ENCODE measurements around the gene NETO1. TPM values are rescaled to one million over a fixed set of nuclear protein-coding genes. Genes with fewer than 3 reads are reported as not detected.

The NETO1 gene
- total RNA-seq, 4 donors from 2014 or later: 0.95 TPM; not detected in 3

DNA sequence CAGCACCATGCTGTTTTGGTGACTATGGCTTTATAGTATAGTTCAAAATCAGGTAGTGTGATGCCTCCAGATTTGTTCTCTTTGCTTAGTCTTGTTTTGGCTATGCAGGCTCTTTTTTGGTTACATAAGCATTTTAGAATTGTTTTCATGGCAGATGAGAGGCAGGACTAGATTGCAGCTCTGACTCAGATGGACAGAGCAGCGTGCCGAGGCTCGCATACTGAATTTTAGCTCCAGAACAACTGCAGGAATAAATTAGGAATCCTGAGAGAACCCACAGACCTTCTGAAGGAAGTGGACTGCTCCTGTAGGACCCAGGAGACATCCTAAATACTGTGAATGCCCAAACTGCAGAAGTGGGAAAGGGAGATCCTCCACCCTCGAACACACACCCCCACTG, 141.6 kb downstream of the NETO1 start:
- in situ Hi-C loops (cut with MboI; ENCODE audit: low pct_ligation_motif_present in 1 of 4, low pct_unique_long_range_greater_than_20kb in 1 of 4, low sequenced_read_pairs in 3 of 4): no loop called here
- Histone ChIP-seq H3K4me3 (no peak overlapping the region), H3K4me1 (no peaks in the 10 kb centered on the region), H3K9me3 (no peaks in the 10 kb centered on the region), H3K27me3 (no peaks in the 10 kb centered on the region), H3K36me3 (no peaks in the 10 kb centered on the region), H3K27ac (no peak overlapping the region)
- TF ChIP-seq POLR2A (IDR thresholded peaks at IDR 0.05) (no peak), EP300 (IDR thresholded peaks at IDR 0.05; ENCODE audit: low read depth) (no peak), POLR2AphosphoS5 (IDR thresholded peaks at IDR 0.05) (no peak)
- TF ChIP-seq, protein P1, sequence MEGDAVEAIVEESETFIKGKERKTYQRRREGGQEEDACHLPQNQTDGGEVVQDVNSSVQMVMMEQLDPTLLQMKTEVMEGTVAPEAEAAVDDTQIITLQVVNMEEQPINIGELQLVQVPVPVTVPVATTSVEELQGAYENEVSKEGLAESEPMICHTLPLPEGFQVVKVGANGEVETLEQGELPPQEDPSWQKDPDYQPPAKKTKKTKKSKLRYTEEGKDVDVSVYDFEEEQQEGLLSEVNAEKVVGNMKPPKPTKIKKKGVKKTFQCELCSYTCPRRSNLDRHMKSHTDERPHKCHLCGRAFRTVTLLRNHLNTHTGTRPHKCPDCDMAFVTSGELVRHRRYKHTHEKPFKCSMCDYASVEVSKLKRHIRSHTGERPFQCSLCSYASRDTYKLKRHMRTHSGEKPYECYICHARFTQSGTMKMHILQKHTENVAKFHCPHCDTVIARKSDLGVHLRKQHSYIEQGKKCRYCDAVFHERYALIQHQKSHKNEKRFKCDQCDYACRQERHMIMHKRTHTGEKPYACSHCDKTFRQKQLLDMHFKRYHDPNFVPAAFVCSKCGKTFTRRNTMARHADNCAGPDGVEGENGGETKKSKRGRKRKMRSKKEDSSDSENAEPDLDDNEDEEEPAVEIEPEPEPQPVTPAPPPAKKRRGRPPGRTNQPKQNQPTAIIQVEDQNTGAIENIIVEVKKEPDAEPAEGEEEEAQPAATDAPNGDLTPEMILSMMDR (IDR thresholded peaks at IDR 0.05): no peak
- 95 to 100% methylated on average over 3 to 4 of the region's 4 CpGs for WGBS, 2 donors (ENCODE audit: low coverage in 1 of 2)
- intact Hi-C loops (cut with DNase I; ENCODE audit: low total_unique reads): no loop called here
- no peak for DNase-seq

GRCh38 chr18:72721330-72721729, 146.5 kb downstream of the NETO1 start:
- Histone ChIP-seq H3K36me3 (no peaks in the 10 kb centered on the region), H3K4me1 (no peaks in the 10 kb centered on the region), H3K4me3 (no peak overlapping the region), H3K27me3 (no peaks in the 10 kb centered on the region), H3K27ac (no peak overlapping the region), H3K9me3 (no peaks in the 10 kb centered on the region)
- 57 to 58% methylated on average over 3 of the region's 3 CpGs for WGBS, 2 donors (ENCODE audit: low coverage in 1 of 2)
- in situ Hi-C loops (cut with MboI; ENCODE audit: low pct_ligation_motif_present in 1 of 4, low pct_unique_long_range_greater_than_20kb in 1 of 4, low sequenced_read_pairs in 3 of 4) (no loop called here), intact Hi-C loops (cut with DNase I; ENCODE audit: low total_unique reads) (no loop called here)
- TF ChIP-seq, protein P1 (IDR thresholded peaks at IDR 0.05): no peak
- no peak for TF ChIP-seq POLR2A (IDR thresholded peaks at IDR 0.05)
- no peak for DNase-seq

- TF ChIP-seq POLR2A (IDR thresholded peaks at IDR 0.05) (no peak), EP300 (IDR thresholded peaks at IDR 0.05; ENCODE audit: low read depth) (no peak), POLR2AphosphoS5 (IDR thresholded peaks at IDR 0.05) (no peak)
- TF ChIP-seq, protein P1 (IDR thresholded peaks at IDR 0.05): no peak
- H3K4me3 ChIP-seq: no peak overlapping the region
- DNase-seq: no peak
- H3K36me3 ChIP-seq: no peaks in the 10 kb centered on the region
- H3K27me3 ChIP-seq: no peaks in the 10 kb centered on the region
- no peak overlapping the region for H3K27ac ChIP-seq
- no peaks in the 10 kb centered on the region for H3K9me3 ChIP-seq
- in situ Hi-C loops (cut with MboI; ENCODE audit: low pct_ligation_motif_present in 1 of 4, low pct_unique_long_range_greater_than_20kb in 1 of 4, low sequenced_read_pairs in 3 of 4): no loop called here
- no peaks in the 10 kb centered on the region for H3K4me1 ChIP-seq
- intact Hi-C loops (cut with DNase I; ENCODE audit: low total_unique reads): no loop called here
- 52 to 63% methylated on average over 3 of the region's 3 CpGs for WGBS, 2 donors (ENCODE audit: low coverage in 1 of 2)
Observed at GRCh38 chr18:72720116-72720515, 147.7 kb downstream of the NETO1 start.

DNA sequence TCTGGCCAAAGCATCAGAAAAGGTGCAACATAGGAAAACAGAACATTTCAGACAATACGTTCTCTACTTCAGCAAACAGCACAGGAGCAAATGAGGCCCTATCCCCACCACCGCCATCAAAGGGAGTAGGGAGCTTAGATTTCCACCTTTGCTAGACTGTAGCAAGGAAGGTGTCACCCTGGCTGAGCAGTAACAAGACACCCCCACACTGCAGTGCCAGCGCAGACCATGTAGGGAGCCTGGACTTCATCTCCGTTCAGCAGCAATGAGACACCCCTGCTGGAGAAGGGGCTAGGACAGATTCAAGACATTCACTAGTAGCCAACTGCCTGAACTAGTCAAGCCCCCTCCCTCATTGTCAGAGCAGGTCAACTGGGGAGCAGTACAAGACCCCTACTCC, 163.6 kb downstream of the NETO1 start:
- in situ Hi-C loops (cut with MboI; ENCODE audit: low pct_ligation_motif_present in 1 of 4, low pct_unique_long_range_greater_than_20kb in 1 of 4, low sequenced_read_pairs in 3 of 4) (no loop called here), intact Hi-C loops (cut with DNase I; ENCODE audit: low total_unique reads) (no loop called here)
- Histone ChIP-seq H3K36me3 (no peaks in the 10 kb centered on the region), H3K9me3 (no peaks in the 10 kb centered on the region), H3K4me3 (no peak overlapping the region), H3K4me1 (no peaks in the 10 kb centered on the region), H3K27me3 (no peaks in the 10 kb centered on the region), H3K27ac (no peak overlapping the region)
- DNase-seq: no peak
- 83 to 90% methylated on average over 1 to 4 of the region's 4 CpGs for WGBS, 2 donors (ENCODE audit: low coverage in 1 of 2)
- TF ChIP-seq POLR2A (IDR thresholded peaks at IDR 0.05) (no peak), EP300 (IDR thresholded peaks at IDR 0.05; ENCODE audit: low read depth) (no peak), POLR2AphosphoS5 (IDR thresholded peaks at IDR 0.05) (no peak)
- TF ChIP-seq, protein P1 (IDR thresholded peaks at IDR 0.05): no peak

All from transverse colon (tissue), 4 donors.